Measurements from ENCODE around the gene ITGB3.

DNA sequence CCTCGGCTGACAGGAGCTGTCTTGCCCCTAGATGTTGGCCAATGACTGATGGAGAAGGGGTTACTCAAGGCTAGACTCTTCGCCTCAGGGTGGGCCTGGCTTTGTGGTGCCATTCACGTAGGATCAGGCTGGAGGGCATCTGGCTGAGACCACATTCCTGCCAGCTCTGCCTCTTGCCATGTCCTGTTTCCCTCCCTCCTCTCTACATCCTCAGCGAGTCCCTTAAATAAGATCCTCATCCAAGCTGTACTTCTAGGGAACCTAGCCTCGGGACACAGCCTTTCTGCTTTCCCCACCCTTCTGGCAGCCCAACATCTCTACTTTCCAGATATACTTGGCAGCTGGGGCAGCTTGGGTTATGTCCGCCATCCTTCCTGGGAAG lies 42.2 kb downstream of the ITGB3 start:
- TF ChIP-seq, protein P1, sequence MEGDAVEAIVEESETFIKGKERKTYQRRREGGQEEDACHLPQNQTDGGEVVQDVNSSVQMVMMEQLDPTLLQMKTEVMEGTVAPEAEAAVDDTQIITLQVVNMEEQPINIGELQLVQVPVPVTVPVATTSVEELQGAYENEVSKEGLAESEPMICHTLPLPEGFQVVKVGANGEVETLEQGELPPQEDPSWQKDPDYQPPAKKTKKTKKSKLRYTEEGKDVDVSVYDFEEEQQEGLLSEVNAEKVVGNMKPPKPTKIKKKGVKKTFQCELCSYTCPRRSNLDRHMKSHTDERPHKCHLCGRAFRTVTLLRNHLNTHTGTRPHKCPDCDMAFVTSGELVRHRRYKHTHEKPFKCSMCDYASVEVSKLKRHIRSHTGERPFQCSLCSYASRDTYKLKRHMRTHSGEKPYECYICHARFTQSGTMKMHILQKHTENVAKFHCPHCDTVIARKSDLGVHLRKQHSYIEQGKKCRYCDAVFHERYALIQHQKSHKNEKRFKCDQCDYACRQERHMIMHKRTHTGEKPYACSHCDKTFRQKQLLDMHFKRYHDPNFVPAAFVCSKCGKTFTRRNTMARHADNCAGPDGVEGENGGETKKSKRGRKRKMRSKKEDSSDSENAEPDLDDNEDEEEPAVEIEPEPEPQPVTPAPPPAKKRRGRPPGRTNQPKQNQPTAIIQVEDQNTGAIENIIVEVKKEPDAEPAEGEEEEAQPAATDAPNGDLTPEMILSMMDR (IDR thresholded peaks at IDR 0.05) = no peak
- no peak for TF ChIP-seq POLR2A (IDR thresholded peaks at IDR 0.05)
